Activated naive CD4-positive, alpha-beta T cell treated with anti-CD3 and anti-CD28 coated beads, Interleukin-2, amount 50 U/mL, for 72 hours (primary cell): ENCODE data around the gene CEBPA. TPM values are rescaled to one million over a fixed set of nuclear protein-coding genes. Genes with fewer than 3 reads are reported as not detected.

Experiments used
- ATAC-seq, 2 donors: fragments of 150-1000 bp; cut with Tn5 transposase; 2 replicates each; pipeline ENCODE4 v1.10.0; 2021; ENCODE audit warnings: mild to moderate bottlenecking in 2 of 2, moderate library complexity in 2 of 2
- DNase-seq, 2 donors: peaks; one replicate each; pipeline ENCODE4 v3.0.0; 2021 to 2022; ENCODE audit warnings: low spot score in 2 of 2
- H3K27ac Mint-ChIP-seq, 2 donors: one replicate each; pipeline ENCODE4 v1.8.0; 2022; ENCODE audit warnings: mild to moderate bottlenecking in 2 of 2, mixed read lengths in 2 of 2
- H3K36me3 Mint-ChIP-seq, 2 donors: one replicate each; pipeline ENCODE4 v1.8.0; 2022; ENCODE audit warnings: mixed read lengths in 2 of 2
- H3K9me3 Mint-ChIP-seq, 2 donors: one replicate each; pipeline ENCODE4 v1.8.0; 2022; ENCODE audit warnings: mixed read lengths in 2 of 2
- total RNA-seq, 2 donors: library from RNA; stranded (reverse); gene quantifications; one replicate each; pipeline ENCODE4 v1.2.3, GENCODE V29; 2022

Gene CEBPA
- total RNA-seq, 2 donors from 2014 or later, result 0.49 TPM; not detected in 1

DNA sequence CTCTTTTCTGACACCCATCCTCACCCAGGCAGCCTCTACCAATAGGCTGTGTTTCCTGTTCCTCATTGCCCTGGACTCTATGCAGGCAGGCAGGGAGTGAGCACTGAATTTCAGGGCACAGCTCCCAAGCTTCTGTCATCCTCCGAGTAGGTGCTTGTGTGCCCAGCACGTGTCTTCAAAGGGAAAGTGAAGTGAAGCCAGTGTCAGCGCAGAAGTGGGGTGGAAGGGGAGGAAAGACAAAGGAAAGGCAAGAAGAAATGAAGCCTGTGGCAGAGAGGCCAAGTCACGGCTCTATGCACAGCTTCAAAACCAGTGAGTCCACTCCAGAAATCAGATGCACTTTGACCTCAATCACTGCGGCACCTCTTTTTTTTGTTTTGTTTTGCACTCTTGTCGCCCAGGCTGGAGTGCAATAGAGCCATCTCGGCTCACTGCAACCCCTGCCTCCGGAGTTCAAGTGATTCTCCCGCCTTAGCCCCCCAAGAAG, 16.9 kb downstream of the CEBPA start:
- Mint-ChIP-seq H3K36me3 (peaks cover 17 to 18% of the 10 kb centered on the region in 2 donors), H3K9me3 (peaks cover 16 to 17% of the 10 kb centered on the region in 2 donors), H3K27ac (no peak overlapping the region)
- no peak for DNase-seq
- ATAC-seq, result no peak

DNA sequence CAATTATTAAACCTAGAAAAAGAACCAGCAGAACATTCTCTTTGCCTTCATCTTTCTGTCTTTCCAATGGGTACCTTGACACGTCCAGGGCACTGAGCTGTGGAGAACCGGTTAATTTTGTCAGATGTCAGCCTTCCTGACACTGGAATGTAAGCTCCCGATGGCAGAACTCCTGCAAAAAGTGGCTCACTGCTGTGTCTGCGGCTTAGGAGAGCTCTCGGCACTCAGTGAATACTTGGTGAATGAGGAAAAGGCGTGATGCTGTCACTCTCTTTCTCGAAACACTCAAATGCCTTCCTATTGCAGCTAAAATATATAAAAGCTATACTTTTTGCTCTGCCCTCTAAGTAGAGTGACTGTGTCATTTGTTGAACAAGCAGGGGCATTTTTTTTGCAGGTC, 17.6 kb downstream of the CEBPA start:
- no peak for DNase-seq
- Mint-ChIP-seq H3K27ac (no peak overlapping the region), H3K9me3 (peaks cover 16 to 17% of the 10 kb centered on the region in 2 donors), H3K36me3 (peaks cover 17 to 18% of the 10 kb centered on the region in 2 donors)
- no peak for ATAC-seq

DNA sequence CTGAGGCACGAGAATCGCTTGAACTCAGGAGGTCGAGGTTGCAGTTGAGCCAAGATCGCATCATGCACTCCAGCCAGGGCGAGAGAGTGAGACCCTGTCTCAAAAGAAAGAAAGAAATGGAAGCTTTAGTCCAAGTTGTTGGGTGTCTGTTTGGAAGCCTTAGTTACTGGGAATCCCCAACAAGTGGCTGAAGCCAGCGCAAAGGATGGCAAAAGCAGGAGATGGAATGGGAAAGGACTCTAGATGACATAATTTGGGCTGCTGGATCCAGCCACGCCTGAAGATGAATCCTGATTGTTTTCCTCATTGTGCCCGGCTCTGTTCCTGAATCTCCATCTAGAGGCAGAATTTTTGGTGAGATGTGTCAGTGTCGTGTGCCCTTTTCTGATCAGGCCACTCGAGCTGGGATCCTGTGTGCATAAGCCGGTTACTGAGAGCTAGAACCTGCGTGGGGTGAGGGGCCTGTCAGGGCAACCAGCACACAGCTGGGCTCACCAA, 18.1 kb downstream of the CEBPA start:
- H3K27ac Mint-ChIP-seq, result no peak overlapping the region
- no peak for DNase-seq
- H3K36me3 Mint-ChIP-seq, result peaks cover 16 to 17% of the 10 kb centered on the region in 2 donors
- H3K9me3 Mint-ChIP-seq, result peaks cover 15 to 16% of the 10 kb centered on the region in 2 donors
- no peak for ATAC-seq

DNA sequence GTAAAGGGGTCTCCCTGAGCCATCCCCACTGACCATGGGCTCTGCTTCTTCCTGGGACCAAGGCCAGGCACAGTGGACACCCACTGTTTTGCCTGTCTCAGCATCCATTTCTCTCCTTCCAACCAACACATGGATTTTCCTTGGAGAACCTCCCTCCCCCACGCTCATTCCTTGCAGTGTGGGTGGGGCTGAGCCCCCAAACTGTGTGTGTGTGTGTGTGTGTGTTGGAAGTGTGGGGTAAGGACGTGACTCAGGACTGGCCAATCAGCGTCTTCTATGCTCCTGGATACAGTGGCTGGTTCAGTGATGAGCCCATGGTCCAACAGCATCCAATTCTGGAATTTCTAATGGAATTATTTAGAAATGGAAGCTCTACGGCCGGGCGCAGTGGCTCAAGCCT, 18.7 kb downstream of the CEBPA start:
- DNase-seq (no peak), ATAC-seq (no peak)
- peaks cover 9 to 11% of the 10 kb centered on the region in 2 donors for H3K9me3 Mint-ChIP-seq
- H3K36me3 Mint-ChIP-seq, result peaks cover 10 to 11% of the 10 kb centered on the region in 2 donors
- H3K27ac Mint-ChIP-seq, result no peak overlapping the region

DNA sequence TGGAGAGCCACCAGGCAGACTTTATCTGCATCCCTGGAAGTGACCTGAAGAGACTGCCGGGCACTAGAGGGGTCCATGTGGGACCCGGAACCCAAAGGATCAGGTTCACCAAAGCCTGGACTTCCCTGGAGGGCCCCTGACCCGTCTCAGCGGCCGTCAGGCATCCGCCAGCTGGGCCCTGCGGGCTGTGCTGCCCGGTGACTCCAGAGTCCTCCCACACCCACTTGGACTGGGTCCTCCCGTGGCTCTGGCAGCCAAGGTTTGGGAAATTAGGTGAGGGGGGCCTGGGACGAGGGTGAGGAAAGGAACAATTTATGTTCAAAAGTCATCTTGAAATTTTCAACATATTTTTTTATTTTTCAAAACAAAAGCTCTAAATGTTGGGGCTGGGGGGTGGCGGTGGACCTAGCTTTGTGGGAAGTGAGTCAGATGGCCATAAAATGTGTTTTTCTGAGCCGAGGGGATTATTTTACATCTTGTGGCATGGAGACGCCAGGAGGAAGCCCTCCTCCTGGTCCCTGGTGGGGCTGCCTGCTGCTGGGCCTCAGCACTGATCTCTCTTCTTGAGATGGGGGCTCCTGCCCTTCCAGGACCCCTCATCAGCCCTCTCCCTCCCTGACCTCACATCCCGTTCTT, 20.2 kb downstream of the CEBPA start:
- ATAC-seq (no peak), DNase-seq (no peak)
- Mint-ChIP-seq H3K36me3 (no peaks in the 10 kb centered on the region), H3K9me3 (no peaks in the 10 kb centered on the region), H3K27ac (no peak overlapping the region)

DNA sequence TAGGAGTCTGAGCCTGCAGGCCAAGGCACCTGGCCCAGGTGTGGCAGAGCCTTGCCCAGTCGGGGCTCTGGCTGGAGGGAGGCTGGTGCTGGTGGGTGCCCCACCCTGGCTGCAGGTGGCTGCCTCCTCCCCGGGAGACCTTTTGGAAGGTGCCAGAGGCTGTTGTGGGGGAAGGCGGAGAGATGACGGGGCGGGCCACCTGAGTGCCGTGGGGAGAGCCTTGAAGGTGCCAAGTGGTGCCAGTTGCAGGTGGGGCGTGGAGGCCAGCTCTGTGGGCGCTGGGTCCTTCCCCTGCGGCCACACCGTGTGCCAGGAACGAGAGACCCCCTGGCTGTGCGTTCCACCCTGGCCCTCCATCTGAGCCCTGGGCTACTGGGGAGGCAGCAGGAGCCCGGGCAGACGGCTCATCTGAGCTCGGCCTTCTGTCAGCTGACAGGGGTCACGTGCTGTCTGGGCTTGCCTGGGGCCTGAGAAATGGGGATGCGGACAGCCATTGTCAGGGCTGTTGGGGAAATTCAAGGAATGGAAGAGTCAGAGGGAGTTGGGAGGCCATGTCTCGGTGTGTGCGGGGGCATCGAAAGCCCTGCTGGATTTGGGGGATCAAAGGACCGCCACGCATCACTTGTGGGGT, 20.9 kb downstream of the CEBPA start:
- no peaks in the 10 kb centered on the region for H3K36me3 Mint-ChIP-seq
- no peak overlapping the region for H3K27ac Mint-ChIP-seq
- H3K9me3 Mint-ChIP-seq, result no peaks in the 10 kb centered on the region
- no peak for ATAC-seq
- DNase-seq, result no peak

DNA sequence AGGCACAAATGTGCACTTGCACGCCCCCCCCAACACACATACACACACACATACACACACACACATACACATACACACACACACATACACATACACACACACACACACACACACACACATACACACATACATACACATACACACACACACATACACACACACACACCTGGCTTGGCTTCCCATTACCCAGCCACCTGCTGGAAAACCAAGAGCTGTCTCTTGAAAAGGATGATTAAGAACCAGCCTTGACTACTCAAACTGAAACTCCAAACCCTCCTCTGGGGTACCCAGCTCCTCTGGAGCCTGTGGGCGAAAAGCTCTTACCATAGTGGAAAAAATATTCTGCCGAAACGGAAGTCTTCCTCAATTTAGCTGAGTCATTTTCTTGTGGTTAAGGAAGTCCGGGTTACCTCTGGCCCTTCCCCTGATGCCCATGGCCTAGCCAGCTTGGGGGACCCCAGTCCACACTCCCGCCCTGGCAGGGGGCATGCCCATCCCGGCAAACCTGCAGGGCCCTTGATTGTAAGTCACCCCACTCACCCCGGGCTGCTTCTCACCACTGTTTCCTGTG, 21.9 kb downstream of the CEBPA start:
- Mint-ChIP-seq H3K27ac (peak overlapping the region in 1 of 2 donors; percentile 97), H3K9me3 (no peaks in the 10 kb centered on the region), H3K36me3 (no peaks in the 10 kb centered on the region)
- ATAC-seq (peak; percentile 94 to 97), DNase-seq (peak in 1 of 2 donors; percentile 61)

DNA sequence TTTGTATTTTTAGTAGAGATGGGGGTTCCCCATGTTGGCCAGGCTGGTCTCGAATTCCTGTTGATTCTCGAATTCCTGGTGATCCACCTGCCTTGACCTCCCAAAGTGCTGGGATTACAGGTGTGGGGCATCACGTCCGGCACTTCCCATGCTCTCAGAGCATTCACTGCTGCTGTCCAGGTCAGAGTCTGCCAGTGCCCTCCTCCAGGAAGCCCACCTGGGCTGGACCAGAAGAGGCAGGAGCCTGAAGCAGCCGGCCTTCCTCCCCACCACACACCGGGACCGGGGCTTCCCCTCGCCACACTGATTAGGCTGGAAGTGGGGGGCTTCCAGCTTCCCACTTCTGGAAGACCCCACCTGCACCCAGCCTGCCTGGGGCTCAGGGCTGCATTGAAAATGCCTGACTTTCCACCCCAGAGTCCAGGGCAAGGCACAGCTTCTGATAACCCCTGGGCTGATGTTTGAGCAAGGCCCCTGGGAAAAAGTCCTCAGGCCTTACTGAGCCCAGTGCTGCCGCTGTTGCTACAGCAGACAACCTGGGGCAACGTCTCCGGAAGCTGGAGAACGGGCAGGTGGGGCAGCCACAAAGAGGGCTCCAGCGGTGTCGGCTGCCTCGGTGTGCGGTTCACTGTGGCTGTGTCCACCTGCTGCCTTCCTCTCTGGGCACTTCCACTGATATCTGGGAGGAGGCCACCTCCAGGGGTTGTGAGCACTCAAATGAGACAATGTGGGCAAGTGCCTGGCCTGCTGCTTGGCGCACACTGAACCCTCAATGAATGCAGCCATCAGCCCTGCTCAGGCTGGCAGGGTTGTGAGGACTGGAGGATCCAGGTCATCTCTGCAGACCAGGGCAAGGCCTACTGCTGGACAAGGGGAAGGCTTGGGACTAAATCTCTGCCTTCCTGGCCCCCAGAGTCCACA, 22.6 kb downstream of the CEBPA start:
- DNase-seq (no peak), ATAC-seq (no peak)
- Mint-ChIP-seq H3K36me3 (no peaks in the 10 kb centered on the region), H3K9me3 (no peaks in the 10 kb centered on the region), H3K27ac (peak overlapping the region in 1 of 2 donors; percentile 97)

DNA sequence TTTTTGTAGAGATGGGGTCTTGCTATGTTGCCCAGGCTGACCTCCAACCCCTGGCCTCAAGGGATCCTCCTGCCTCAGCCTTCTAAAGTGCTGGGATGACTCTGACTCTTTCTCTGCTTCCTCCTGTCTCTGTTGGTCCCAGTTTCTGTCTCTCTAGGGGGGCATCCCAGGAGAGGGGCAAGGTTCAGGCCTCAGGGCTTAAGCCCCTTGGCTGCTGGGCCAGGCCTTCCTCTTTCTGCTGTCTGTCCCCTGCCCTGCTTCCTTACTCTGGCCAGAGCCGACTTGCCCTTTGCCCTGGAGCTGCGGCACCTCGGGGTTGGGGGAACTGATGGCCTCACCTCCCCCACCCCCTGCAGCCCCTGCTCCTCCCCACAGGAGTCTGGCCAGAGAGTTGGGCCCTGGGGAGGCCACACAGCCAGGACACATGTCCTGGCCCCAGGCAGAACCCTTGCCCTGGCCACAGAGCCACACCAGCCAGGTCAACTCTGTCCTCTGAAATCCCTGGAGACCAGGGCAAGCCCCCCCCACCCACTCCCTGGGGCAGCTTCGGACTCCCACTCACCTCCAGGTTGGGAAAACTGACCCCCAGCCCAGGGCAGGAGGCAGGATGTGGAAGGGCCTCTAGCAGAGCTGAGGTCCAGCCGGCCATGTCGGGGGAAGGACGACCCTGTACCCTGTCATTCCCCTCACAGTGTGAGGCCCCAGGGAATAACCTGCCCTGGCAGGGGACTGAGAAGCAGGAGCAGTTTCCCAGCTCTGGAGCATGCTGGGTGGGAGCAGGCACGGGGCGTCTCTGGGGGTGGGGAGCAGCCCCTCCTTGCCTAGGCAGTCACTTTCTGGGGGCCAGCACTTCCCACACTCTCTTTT, 23.7 kb downstream of the CEBPA start:
- Mint-ChIP-seq H3K36me3 (no peaks in the 10 kb centered on the region), H3K9me3 (no peaks in the 10 kb centered on the region), H3K27ac (no peak overlapping the region)
- ATAC-seq, result no peak
- DNase-seq, result no peak

DNA sequence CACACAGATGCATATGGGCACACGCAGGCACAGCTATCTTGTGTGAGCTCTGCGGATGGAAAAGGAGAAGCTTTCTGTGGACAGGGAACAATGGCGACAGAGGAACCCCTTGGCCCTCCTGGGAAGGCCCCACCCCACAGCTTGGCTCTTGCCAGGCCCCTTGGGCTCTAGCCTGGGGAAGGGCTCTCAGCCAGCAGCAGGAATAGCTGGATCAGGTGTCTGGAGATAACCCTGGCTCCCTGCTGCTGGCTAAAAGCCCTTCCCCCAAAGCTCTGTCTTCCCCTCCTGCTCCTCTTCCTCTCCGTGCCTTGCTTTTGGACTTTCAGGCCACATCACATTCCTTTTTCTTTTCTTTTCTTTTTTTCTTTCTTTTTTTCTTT, 24.3 kb downstream of the CEBPA start:
- ATAC-seq (no peak), DNase-seq (no peak)
- no peaks in the 10 kb centered on the region for H3K9me3 Mint-ChIP-seq
- no peaks in the 10 kb centered on the region for H3K36me3 Mint-ChIP-seq
- H3K27ac Mint-ChIP-seq, result no peak overlapping the region

DNA sequence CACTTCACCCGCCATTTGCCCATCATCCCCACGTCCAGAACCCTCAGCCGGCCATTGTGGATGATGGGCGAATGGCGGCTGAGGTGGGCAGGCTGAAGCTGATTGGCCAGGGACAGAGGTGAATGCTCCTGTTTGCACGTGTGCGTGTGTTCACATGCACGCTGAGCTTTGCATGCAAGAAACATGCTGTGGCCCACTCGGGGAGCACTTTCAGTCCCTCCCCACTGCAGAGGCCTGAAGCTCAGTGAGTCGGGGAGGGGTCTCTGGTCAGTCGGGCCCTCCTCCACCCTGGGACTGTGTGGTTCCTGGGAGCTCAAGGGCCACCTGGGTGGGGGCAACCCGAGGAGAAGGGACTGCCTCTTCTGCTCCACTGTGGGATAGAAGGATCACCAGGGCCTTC, 24.9 kb downstream of the CEBPA start:
- Mint-ChIP-seq H3K27ac (no peak overlapping the region), H3K36me3 (no peaks in the 10 kb centered on the region), H3K9me3 (no peaks in the 10 kb centered on the region)
- DNase-seq (no peak), ATAC-seq (no peak)

DNA sequence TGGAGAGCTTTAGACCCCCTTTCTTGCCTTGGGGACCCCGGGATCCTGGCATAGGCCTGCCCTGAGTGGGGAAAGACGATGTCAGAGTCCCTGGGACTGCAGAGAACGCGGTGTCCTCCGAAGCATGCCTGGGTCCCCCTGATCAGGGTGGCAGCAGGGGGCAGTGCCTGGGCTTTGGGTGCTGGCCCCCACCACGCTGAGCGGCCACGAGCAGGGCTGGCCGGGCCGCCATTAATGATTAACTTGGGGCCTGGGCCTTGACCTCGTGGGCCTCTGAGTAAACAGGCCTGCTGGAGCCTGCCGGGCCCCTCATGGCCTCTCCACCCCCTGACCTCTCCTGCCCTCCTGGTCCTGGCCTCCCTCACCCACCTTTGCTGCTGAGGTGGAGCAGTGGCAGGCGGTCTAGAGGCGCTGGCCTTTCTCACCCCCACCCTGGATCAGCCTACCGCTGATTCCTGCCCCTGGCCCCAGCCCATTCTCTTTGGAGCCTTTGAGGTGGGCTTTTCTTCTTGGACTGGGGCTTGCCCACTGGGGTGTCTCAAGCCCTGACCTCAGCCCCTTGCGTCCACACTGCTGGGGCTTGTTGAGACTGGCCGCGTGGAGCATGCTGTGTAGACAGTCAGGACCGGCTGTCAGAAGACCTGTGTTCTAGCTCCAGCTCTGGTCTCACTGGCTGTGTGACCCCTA, 26.3 kb downstream of the CEBPA start:
- ATAC-seq (no peak), DNase-seq (no peak)
- no peaks in the 10 kb centered on the region for H3K9me3 Mint-ChIP-seq
- H3K36me3 Mint-ChIP-seq, result no peaks in the 10 kb centered on the region
- H3K27ac Mint-ChIP-seq, result no peak overlapping the region

DNA sequence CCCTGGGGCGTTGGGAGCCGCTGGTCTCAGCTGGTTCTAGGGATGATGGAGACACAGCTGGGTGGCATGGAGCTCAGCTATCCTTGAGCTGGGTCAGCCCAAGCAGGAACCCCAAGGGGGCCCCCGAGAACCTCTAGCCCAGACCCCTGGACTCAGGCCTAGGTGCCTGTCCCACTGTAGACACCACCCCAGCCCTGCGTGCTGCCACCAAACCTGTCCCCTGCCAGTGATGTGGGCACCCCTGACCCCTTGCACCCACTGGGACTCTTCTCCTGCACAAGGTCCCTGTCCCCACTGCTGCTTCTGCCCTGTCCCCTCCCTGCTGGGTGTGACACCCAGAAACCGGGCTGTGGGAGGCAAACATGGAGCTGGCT, 26.8 kb downstream of the CEBPA start:
- no peak for ATAC-seq
- H3K27ac Mint-ChIP-seq, result no peak overlapping the region

DNA sequence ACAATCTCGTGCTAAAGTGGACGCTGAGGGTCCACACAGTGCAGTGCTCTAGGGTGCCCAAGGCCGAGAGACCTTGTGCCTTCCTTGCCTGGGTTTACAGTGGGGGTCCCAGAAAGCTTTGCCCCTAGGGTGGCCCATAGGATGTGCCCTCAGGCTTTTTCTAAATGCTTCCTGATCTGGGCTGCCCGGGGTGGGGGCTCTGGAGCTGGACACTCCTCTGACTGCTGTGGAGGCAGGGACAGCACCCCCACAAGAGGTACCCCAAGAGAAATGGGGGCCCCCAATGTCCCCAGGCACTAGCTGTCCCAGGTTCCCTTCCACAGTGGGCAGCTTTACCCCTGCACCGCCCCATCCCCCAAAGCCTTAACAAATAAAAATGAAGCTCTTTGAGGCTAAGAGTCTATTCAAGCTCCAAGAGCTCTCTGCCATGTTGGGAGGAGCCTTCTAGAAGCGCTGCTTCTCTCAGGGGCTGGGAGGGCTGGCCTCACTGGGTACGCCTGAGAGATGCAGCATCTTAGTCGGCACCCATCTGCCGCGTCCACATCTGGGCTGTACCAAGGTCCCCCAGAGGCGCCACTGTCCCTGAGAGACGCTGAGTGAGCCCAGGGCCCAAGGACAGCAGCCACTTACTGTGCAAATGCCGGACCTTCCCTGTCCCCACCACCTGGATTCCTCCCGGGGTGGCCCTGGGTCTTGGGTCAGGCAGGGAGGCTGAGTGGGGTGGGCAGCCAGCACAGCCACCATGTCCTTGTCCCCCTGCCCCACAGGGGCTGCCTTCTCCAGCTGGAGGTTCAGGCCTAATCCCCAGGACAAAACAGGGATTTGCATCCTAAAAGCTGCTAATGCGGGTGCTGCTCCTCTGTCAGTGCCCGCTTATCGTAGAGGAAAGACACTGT, 27.4 kb downstream of the CEBPA start:
- no peak overlapping the region for H3K27ac Mint-ChIP-seq
- DNase-seq (no peak), ATAC-seq (no peak)
- H3K9me3 Mint-ChIP-seq, result no peaks in the 10 kb centered on the region
- H3K36me3 Mint-ChIP-seq, result no peaks in the 10 kb centered on the region

More for the DNA sequence above, 26.8 kb downstream of the CEBPA start:
- no peak for DNase-seq
- Mint-ChIP-seq H3K36me3 (no peaks in the 10 kb centered on the region), H3K9me3 (no peaks in the 10 kb centered on the region)
